Upper lobe of left lung (tissue), 6 donors: Measurements from ENCODE around the gene PTPRG. TPM values are rescaled to one million over a fixed set of nuclear protein-coding genes. Genes with fewer than 3 reads are reported as not detected.

Experiments used
- ATAC-seq, 2 donors: fragments of 200-7000 bp; cut with Tn5 transposase; one replicate each; pipeline ENCODE4 v1.9.1; 2022; ENCODE audit warnings: mild to moderate bottlenecking in 2 of 2, moderate library complexity in 2 of 2; ENCODE audit not compliant: low FRiP score in 2 of 2
- DNase-seq, 2 donors: peaks; one replicate each; pipeline ENCODE4 v3.0.0-alpha.2; 2019 to 2020
- H3K27ac ChIP-seq, 4 donors: fragments of 200-600 bp; sonication (generic); one replicate each; pipeline ENCODE4 v1.5.1; 2016 to 2019
- H3K27me3 ChIP-seq, 4 donors: fragments of 200-600 bp; sonication (generic); one replicate each; pipeline ENCODE4 v1.5.1; 2017 to 2019
- H3K36me3 ChIP-seq, 4 donors: fragments of 200-600 bp; sonication (generic); one replicate each; pipeline ENCODE4 v1.5.1; 2016 to 2019
- H3K4me1 ChIP-seq, 4 donors: fragments of 200-600 bp; sonication (generic); one replicate each; pipeline ENCODE4 v1.5.1; 2018 to 2019
- H3K4me3 ChIP-seq, 4 donors: fragments of 200-600 bp; sonication (generic); one replicate each; pipeline ENCODE4 v1.5.1; 2017 to 2019; ENCODE audit warnings: mild to moderate bottlenecking in 2 of 4, moderate library complexity in 1 of 4
- H3K9me3 ChIP-seq, 4 donors: fragments of 200-600 bp; sonication (generic); one replicate each; pipeline ENCODE4 v1.5.1; 2018 to 2019
- EP300 ChIP-seq, 4 donors: sonication (generic); formaldehyde crosslinking; IDR thresholded peaks; one replicate each; pipeline ENCODE4 v1.5.1; 2017; ENCODE audit warnings: antibody characterized with exemption in 4 of 4, control low read depth in 2 of 4
- POLR2A ChIP-seq, 4 donors: fragments of 450-650 bp; IDR thresholded peaks; one replicate each; pipeline ENCODE4 v1.5.1; 2016 to 2017; ENCODE audit warnings: antibody characterized with exemption in 4 of 4, mild to moderate bottlenecking in 2 of 4
- POLR2AphosphoS5 ChIP-seq, 2 donors: sonication (generic); formaldehyde crosslinking; IDR thresholded peaks; one replicate each; pipeline ENCODE4 v1.5.1; 2017; ENCODE audit warnings: antibody characterized with exemption in 2 of 2
- WGBS, 2 donors: methylation state at CpG; one replicate each; pipeline ENCODE4 v1.1.5; 2017 to 2018; 5-methylcytosine and 5-hydroxymethylcytosine counted together
- total RNA-seq, 6 donors: library from RNA; depleted of rRNA in 4 of 6; stranded (reverse); fragments of >200 nt in 4 of 6; gene quantifications; one replicate each; pipeline versions ENCODE4 v1.1.0 to v1.2.1, GENCODE V29; 2016 to 2021
- TF ChIP-seq, protein P1 (sequence below), 6 experiments: fragments of 450-650 bp in 4 of 6; fragments of 200-600 bp in 2 of 6; sonication (generic) in 2 of 6; IDR thresholded peaks; one replicate each; pipeline ENCODE4 v1.5.1; 2016 to 2019; ENCODE audit warnings: antibody characterized with exemption in 6 of 6
- donor health status: DM: no; HTN: no; CAD: no; lungs with moderate emphysema.
- donor health status: DM: no; HTN: yes; CAD: no; lungs with severe emphysema.

The PTPRG gene
- total RNA-seq, 6 donors from 2014 or later: 58.7 to 101 (median 68.8) TPM

DNA sequence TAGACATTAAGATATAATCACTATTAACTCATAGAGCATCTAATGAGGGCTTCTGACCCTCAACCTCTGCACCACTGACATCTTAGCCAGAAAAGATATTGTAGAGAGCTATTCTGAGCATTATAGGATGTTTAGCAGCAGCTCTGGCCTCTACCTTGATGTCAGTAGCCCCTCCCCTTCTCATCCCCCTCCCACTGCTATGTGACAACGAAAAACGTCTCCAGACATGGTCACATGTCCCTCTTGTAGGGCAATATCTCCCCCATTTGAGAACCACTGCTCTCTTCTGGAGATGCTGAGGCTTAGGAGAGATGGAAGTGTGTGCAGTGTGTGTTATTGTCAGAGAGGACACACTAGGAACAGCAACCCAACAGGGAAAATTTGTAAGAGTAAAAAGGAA is 569.7 kb downstream of the PTPRG start:
- H3K9me3 ChIP-seq: no peaks in the 10 kb centered on the region
- H3K36me3 ChIP-seq: no peaks in the 10 kb centered on the region
- no peak for ATAC-seq
- no peak overlapping the region for H3K4me3 ChIP-seq
- no peaks in the 10 kb centered on the region for H3K27me3 ChIP-seq
- DNase-seq: no peak
- H3K27ac ChIP-seq: no peak overlapping the region
- TF ChIP-seq, protein P1, sequence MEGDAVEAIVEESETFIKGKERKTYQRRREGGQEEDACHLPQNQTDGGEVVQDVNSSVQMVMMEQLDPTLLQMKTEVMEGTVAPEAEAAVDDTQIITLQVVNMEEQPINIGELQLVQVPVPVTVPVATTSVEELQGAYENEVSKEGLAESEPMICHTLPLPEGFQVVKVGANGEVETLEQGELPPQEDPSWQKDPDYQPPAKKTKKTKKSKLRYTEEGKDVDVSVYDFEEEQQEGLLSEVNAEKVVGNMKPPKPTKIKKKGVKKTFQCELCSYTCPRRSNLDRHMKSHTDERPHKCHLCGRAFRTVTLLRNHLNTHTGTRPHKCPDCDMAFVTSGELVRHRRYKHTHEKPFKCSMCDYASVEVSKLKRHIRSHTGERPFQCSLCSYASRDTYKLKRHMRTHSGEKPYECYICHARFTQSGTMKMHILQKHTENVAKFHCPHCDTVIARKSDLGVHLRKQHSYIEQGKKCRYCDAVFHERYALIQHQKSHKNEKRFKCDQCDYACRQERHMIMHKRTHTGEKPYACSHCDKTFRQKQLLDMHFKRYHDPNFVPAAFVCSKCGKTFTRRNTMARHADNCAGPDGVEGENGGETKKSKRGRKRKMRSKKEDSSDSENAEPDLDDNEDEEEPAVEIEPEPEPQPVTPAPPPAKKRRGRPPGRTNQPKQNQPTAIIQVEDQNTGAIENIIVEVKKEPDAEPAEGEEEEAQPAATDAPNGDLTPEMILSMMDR (IDR thresholded peaks at IDR 0.05): no peak
- TF ChIP-seq POLR2A (IDR thresholded peaks at IDR 0.05) (no peak), POLR2AphosphoS5 (IDR thresholded peaks at IDR 0.05) (no peak), EP300 (IDR thresholded peaks at IDR 0.05) (no peak)
- peaks cover 14 to 27% (median 20%) of the 10 kb centered on the region in 4 donors for H3K4me1 ChIP-seq
- 64 to 65% methylated on average over 2 of the region's 2 CpGs for WGBS, 2 donors

DNA sequence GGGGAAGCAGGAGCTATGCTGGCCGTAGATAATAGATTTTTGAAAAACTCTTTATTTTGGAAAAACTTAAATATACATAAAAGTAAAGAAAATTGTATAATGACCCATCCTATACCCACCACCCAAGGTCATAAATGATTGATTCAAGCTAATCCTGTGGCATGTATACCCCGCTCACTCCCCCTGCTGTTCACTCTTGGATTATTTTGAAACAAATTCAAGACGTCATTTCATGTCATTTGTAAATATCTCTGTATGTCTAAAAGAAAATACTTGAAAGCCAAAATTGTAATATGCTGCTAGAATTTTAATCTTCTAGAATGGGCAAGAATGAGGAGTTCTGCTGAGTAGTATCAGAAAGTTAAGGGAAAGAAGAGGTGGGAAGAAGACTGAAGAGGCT is 570.2 kb downstream of the PTPRG start:
- Histone ChIP-seq H3K4me3 (no peak overlapping the region), H3K27me3 (no peaks in the 10 kb centered on the region), H3K4me1 (peaks cover 14 to 27% (median 20%) of the 10 kb centered on the region in 4 donors), H3K27ac (peak overlapping the region in 2 of 4 donors; percentile 50 to 53), H3K36me3 (no peaks in the 10 kb centered on the region), H3K9me3 (no peaks in the 10 kb centered on the region)
- 34 to 58% methylated on average over 3 of the region's 3 CpGs for WGBS, 2 donors
- DNase-seq: no peak
- no peak for ATAC-seq
- TF ChIP-seq POLR2AphosphoS5 (IDR thresholded peaks at IDR 0.05) (no peak), EP300 (IDR thresholded peaks at IDR 0.05) (no peak)
- TF ChIP-seq, protein P1 (IDR thresholded peaks at IDR 0.05): peak in 2 of 6 experiments; percentile 9 to 28

DNA sequence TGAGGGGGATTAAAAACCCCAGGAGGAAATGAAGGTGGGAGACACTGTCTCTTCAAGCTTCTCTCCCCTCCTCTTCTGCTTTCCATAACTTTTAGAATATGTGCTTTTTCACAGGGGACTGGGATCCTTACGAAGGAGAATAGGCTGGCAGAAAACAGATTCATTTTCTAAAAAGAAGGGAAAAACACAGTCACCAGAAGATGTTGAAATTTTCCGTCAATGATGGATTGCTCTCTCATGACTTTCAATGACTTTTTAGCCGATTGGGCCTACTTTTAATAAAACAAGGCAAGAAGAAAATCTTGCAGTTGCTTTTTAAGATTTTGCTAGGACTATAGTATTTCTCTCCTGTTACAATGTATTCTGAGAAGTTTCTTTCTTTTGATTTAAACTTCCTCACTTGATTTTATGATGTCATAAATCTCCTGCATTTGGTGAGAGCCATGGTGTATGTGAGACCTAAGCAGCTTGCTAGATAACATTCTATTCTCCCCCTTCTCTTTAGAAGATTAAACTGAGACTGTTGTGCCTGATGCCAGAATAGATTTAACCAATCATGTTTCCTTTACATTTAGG is 570.7 kb downstream of the PTPRG start:
- Histone ChIP-seq H3K27ac (peak overlapping the region in 2 of 4 donors; percentile 50 to 53), H3K27me3 (no peaks in the 10 kb centered on the region), H3K4me1 (peaks cover 14 to 27% (median 20%) of the 10 kb centered on the region in 4 donors), H3K9me3 (no peaks in the 10 kb centered on the region), H3K36me3 (no peaks in the 10 kb centered on the region), H3K4me3 (no peak overlapping the region)
- DNase-seq (no peak), ATAC-seq (peak in 1 of 2 donors; percentile 24)
- TF ChIP-seq POLR2A (IDR thresholded peaks at IDR 0.05) (no peak), EP300 (IDR thresholded peaks at IDR 0.05) (no peak)
- 61 to 75% methylated on average over 3 of the region's 3 CpGs for WGBS, 2 donors

DNA sequence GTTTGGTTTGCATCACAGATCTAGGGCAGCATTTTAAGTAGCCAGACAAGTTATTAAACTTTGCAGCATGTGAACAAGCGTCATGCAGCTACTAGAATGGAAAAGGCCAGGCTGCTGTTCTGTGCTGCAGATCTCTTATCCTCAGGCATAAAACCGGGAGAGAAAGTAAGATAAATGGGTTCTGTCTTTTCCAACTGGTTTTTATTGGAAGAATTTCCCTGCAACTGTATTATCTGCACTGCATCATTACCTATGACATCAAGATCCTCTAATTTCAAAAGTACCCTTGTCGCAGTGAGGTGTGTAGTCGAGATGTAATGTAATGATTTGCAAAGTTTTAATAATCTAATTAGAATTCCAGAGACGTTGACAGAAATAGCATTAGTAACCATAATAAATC is 571.6 kb downstream of the PTPRG start:
- TF ChIP-seq POLR2A (IDR thresholded peaks at IDR 0.05): no peak
- no peak for TF ChIP-seq POLR2AphosphoS5 (IDR thresholded peaks at IDR 0.05)
- no peak for TF ChIP-seq EP300 (IDR thresholded peaks at IDR 0.05)
- TF ChIP-seq, protein P1 (IDR thresholded peaks at IDR 0.05): no peak
- Histone ChIP-seq H3K27me3 (no peaks in the 10 kb centered on the region), H3K4me1 (peaks cover 13 to 24% (median 17%) of the 10 kb centered on the region in 4 donors), H3K9me3 (no peaks in the 10 kb centered on the region), H3K36me3 (no peaks in the 10 kb centered on the region), H3K4me3 (no peak overlapping the region), H3K27ac (peak overlapping the region in 1 of 4 donors; percentile 8)
- 57 to 77% methylated on average over 5 of the region's 5 CpGs for WGBS, 2 donors
- no peak for DNase-seq
- no peak for ATAC-seq

DNA sequence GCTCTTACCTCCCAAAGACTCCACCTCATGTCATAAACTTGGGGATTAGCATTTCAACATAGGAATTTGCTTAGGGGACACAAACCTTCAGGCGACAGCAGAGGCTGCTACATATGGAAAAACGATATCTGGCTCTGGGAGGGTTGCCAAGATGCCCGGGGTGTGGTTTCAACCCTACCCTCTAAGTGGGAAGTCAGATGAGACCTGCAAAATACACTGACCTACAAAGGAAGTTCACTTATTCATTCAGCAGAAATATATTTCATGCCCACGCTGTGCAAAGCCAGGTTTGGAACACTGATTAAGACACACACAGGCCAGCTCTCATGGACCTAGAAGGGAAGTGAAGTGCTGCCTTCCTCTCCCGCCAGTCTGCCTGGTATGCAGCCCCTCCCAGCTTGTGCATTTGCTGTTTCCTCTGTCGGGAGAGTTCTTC is 572.7 kb downstream of the PTPRG start:
- WGBS, 2 donors: 3 to 8% methylated on average over 4 to 6 of the region's 6 CpGs
- Histone ChIP-seq H3K27me3 (no peaks in the 10 kb centered on the region), H3K4me1 (peaks cover 13 to 24% (median 16%) of the 10 kb centered on the region in 4 donors), H3K4me3 (no peak overlapping the region), H3K36me3 (no peaks in the 10 kb centered on the region), H3K9me3 (no peaks in the 10 kb centered on the region), H3K27ac (peak overlapping the region in 2 of 4 donors; percentile 8 to 35)
- peak in 1 of 2 donors; percentile 36 for DNase-seq
- peak; percentile 57 to 71 for ATAC-seq
- TF ChIP-seq EP300 (IDR thresholded peaks at IDR 0.05) (no peak), POLR2A (IDR thresholded peaks at IDR 0.05) (no peak), POLR2AphosphoS5 (IDR thresholded peaks at IDR 0.05) (peak; percentile 31 to 57)
- TF ChIP-seq, protein P1 (IDR thresholded peaks at IDR 0.05): no peak
